ENCODE results near the gene DPEP2NB. TPM values are rescaled to one million over a fixed set of nuclear protein-coding genes. Genes with fewer than 3 reads are reported as not detected.

The DPEP2NB gene
- total RNA-seq, 5 donors from 2014 or later (not counting 1 experiment from before 2014, with no cell fraction given), result not detected

DNA sequence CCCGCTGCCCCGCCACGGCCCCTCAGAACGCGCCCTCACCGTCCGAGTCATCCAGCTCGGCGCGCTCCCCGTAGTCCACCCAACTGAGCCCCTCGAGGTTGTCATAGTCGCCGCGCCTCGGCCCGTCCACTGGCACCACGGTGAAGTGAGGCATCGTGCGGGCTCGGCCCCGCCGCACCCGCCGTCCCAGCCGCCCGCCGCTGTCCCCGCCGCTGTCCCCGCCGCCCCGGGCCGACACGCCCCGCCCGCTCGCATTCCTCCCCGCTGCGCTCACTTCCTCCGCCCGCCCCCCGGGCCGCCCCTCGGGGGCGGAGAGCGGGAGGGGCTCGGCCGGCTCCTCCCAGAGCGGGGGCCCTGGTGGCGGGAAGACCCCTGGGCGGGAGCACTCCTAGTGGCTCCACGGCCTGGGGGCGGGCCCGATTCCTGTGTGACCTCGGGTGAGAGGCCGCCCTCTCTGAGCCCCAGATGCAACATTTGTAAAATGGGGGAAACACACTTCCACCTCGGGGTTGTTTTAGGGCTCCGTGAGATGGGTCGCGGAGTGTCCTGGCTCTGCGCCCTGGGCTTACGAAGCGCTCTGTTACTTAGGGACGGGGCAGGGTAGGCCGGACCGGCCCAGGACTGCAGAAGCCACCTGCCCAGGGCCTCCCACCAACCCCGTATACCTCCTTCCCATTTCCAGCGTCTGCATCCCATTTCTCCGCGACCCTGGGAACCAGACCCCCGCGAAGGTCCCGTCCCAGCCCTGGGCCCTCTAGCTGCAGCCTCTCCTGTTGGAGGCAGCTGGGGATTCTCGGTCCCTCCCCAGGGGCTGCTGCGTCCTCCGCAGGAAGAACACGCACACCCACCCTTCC, 47.1 kb downstream of the DPEP2NB start, which contains the start of gene SLC12A4:
TSS of gene SLC12A4 (minus strand) at position 238 of the 854 bp plus-strand sequence. CDS start at position 154, 84 bp downstream.
- no peaks in the 10 kb centered on the region for H3K27me3 Mint-ChIP-seq
- peaks cover 21 to 36% (median 23%) of the 10 kb centered on the region in 3 donors for H3K4me1 Mint-ChIP-seq
- H3K36me3 Mint-ChIP-seq, result no peaks in the 10 kb centered on the region
- H3K36me3 ChIP-seq (ENCODE audit: control insufficient read depth in 2 of 2, extremely low read depth in 1 of 2, insufficient read depth in 1 of 2, low read length in 1 of 2), result no peaks in the 10 kb centered on the region
- ChIA-PET POLR2A (no interaction called here), CTCF (interaction anchor here in 1 of 2 donors (1.0 kb wide), 1 partner anchor 20 kb away, joined by 3 read pairs; no protein-coding TSS in a partner anchor)
- ATAC-seq (replicated peaks in 1 of 4), result peak; percentile 87 to 93 (median 89)
- peak within 1 kb of the TSS; percentile 85 to 98 (median 94) for H3K4me3 Mint-ChIP-seq
- H3K9me3 Mint-ChIP-seq, result no peaks in the 10 kb centered on the region
- no peaks in the 10 kb centered on the region for H3K9me3 ChIP-seq
- peak within 1 kb of the TSS; percentile 91 to 92 for H3K27ac Mint-ChIP-seq
- H3K27ac ChIP-seq (ENCODE audit: low read length), result peak within 1 kb of the TSS; percentile 40
- peaks cover 10 to 28% of the 10 kb centered on the region in 2 experiments for H3K4me1 ChIP-seq (ENCODE audit: control insufficient read depth in 1 of 2, extremely low read depth in 1 of 2, insufficient read depth in 2 of 2, low read length in 2 of 2)
- H3K4me3 ChIP-seq (ENCODE audit: control insufficient read depth in 1 of 2, extremely low read depth in 1 of 2, low read length in 1 of 2), result peak within 1 kb of the TSS; percentile 58 to 89
- DNase-seq, result peak; percentile 70 to 89 (median 81)
- WGBS (ENCODE audit: insufficient coverage), result 1% methylated on average over 78 of the region's 78 CpGs
- no peaks in the 10 kb centered on the region for H3K27me3 ChIP-seq (replicated peaks in 1 of 2; ENCODE audit: control insufficient read depth in 2 of 2, extremely low read depth in 1 of 2, insufficient read depth in 2 of 2, low read length in 1 of 2)

DNA sequence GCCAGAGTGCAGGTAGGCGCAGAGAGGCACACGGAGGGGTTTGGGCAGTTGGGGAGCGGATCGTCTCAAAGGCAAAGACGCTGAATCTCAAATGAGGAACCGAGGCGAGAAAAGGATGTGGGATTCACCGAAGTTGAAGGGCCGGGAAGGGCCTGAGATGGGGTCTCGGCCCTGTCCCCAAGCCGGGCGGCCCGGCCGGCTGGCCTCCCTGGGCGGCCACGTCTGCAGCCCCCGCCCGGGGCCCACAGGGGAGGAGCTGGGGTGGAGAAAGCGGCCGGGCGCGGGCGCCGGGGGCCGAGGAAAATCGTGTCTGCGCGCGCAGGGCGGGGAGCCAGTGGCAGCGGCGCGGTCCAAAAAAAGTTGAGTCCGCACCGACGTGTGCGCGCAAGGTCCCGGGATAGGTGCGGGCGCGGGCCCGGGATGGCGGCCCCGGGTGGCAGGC, 47.7 kb downstream of the DPEP2NB start:
- ChIA-PET CTCF (no interaction called here), POLR2A (no interaction called here)
- WGBS (ENCODE audit: insufficient coverage), result under 1% methylated on average over 45 of the region's 45 CpGs
- ATAC-seq (replicated peaks in 1 of 4), result peak in 3 of 4 experiments; percentile 20 to 32 (median 31)
- peak overlapping the region; percentile 58 to 73 for H3K4me3 ChIP-seq (ENCODE audit: control insufficient read depth in 1 of 2, extremely low read depth in 1 of 2, low read length in 1 of 2)
- H3K36me3 ChIP-seq (ENCODE audit: control insufficient read depth in 2 of 2, extremely low read depth in 1 of 2, insufficient read depth in 1 of 2, low read length in 1 of 2), result peaks cover 0 to 2% of the 10 kb centered on the region in 2 donors
- peaks cover 10 to 28% of the 10 kb centered on the region in 2 experiments for H3K4me1 ChIP-seq (ENCODE audit: control insufficient read depth in 1 of 2, extremely low read depth in 1 of 2, insufficient read depth in 2 of 2, low read length in 2 of 2)
- H3K27me3 ChIP-seq (replicated peaks in 1 of 2; ENCODE audit: control insufficient read depth in 2 of 2, extremely low read depth in 1 of 2, insufficient read depth in 2 of 2, low read length in 1 of 2), result no peaks in the 10 kb centered on the region
- Mint-ChIP-seq H3K4me3 (peak overlapping the region; percentile 85 to 98 (median 94)), H3K27me3 (no peaks in the 10 kb centered on the region), H3K4me1 (peaks cover 21 to 36% (median 23%) of the 10 kb centered on the region in 3 donors), H3K27ac (peak overlapping the region; percentile 90 to 91), H3K9me3 (no peaks in the 10 kb centered on the region), H3K36me3 (peaks cover 2% of the 10 kb centered on the region)
- H3K9me3 ChIP-seq, result no peaks in the 10 kb centered on the region
- H3K27ac ChIP-seq (ENCODE audit: low read length), result no peak overlapping the region
- DNase-seq, result peak in 8 of 35 experiments; percentile 5 to 50 (median 18)

DNA sequence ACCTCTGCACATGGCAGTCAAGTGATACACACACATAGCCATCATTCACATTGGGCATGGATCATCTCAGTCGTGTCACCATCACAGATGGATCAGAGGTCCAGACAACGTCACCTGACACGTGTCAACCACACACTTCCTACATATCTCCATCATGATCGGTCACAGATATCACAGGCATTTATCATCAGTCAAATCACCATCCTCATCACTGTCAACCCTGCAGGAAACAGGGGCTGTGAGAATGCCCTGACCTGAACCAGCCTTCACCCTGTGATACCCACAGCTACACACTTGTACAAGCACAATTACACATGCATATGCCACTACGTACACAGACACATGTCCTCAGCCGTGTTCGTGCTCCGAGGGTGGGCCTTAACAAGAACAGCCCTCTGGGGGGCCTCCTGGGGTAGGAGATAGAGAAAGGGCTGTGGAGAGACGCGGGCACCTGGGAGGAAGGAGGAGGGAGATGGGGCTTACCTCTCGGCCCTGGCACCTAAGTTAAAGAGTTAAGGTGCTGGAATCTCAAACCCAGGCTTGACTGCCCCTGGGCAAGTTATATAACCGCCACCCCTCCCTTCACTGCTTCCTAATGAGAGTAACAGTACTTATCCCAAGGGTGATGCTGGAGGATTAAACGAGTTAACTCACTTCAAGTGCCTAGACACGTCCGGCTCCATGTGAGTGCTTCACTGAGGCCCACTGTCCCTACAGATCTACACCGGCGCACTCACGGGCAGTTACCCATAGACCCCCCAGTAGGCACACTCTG, 48.3 kb downstream of the DPEP2NB start:
- POLR2A ChIA-PET, result interaction anchor here in 1 of 2 donors (0.7 kb wide), 1 partner anchor 151 kb away, joined by 3 read pairs; no protein-coding TSS in a partner anchor
- Histone ChIP-seq H3K27ac (ENCODE audit: low read length) (no peak overlapping the region), H3K4me1 (ENCODE audit: control insufficient read depth in 1 of 2, extremely low read depth in 1 of 2, insufficient read depth in 2 of 2, low read length in 2 of 2) (peaks cover 10 to 28% of the 10 kb centered on the region in 2 experiments), H3K4me3 (ENCODE audit: control insufficient read depth in 1 of 2, extremely low read depth in 1 of 2, low read length in 1 of 2) (peak overlapping the region; percentile 58 to 73), H3K27me3 (replicated peaks in 1 of 2; ENCODE audit: control insufficient read depth in 2 of 2, extremely low read depth in 1 of 2, insufficient read depth in 2 of 2, low read length in 1 of 2) (no peaks in the 10 kb centered on the region), H3K36me3 (ENCODE audit: control insufficient read depth in 2 of 2, extremely low read depth in 1 of 2, insufficient read depth in 1 of 2, low read length in 1 of 2) (peaks cover 0 to 4% of the 10 kb centered on the region in 2 donors), H3K9me3 (no peaks in the 10 kb centered on the region)
- DNase-seq (peak in 10 of 35 experiments; percentile 3 to 44 (median 20)), ATAC-seq (replicated peaks in 1 of 4) (no peak)
- Mint-ChIP-seq H3K9me3 (no peaks in the 10 kb centered on the region), H3K4me1 (peaks cover 21 to 36% (median 23%) of the 10 kb centered on the region in 3 donors), H3K27ac (peak overlapping the region; percentile 90 to 91), H3K27me3 (no peaks in the 10 kb centered on the region), H3K36me3 (peaks cover 7% of the 10 kb centered on the region), H3K4me3 (peak overlapping the region; percentile 85 to 98 (median 94))
- WGBS (ENCODE audit: insufficient coverage), result 23% methylated on average over 5 of the region's 18 CpGs
- CTCF ChIA-PET, result no interaction called here

DNA sequence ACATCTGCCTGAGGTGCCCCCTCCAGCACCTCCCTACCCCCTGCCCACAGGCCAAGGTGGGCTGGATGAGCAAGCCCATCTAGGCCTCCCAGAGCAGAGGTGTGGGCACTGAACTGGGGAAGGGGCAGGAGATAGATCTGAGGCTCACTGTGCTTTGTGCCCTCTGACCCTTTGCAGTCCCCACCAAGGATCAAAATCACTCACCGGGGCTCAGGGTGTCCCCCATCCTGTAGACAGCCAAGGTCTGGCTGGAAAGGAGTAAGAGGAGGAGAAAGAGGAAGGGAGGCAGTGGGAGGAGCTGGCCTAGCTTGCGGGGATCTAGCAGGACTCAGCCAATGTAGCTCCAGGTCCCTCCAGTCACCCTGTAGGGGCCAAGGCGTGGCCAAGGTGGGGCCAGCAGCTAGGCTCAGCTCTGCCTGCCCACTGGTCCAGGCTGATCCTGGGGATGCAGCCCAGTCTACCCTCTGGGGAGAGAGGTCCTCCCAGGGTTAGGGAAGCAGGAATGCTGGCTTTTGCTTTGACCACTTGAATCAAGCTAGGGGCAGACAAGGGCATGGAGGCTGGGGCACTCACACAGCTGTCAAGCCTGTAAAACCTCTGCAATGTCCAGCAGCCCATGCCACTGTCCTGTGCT, 49.0 kb downstream of the DPEP2NB start:
- Mint-ChIP-seq H3K9me3 (no peaks in the 10 kb centered on the region), H3K4me1 (peaks cover 21 to 36% (median 23%) of the 10 kb centered on the region in 3 donors), H3K27ac (peak overlapping the region in 1 of 2 donors; percentile 91), H3K4me3 (peak overlapping the region; percentile 85 to 98 (median 94)), H3K36me3 (peaks cover 7% of the 10 kb centered on the region), H3K27me3 (no peaks in the 10 kb centered on the region)
- Histone ChIP-seq H3K27ac (ENCODE audit: low read length) (no peak overlapping the region), H3K27me3 (replicated peaks in 1 of 2; ENCODE audit: control insufficient read depth in 2 of 2, extremely low read depth in 1 of 2, insufficient read depth in 2 of 2, low read length in 1 of 2) (no peaks in the 10 kb centered on the region), H3K4me3 (ENCODE audit: control insufficient read depth in 1 of 2, extremely low read depth in 1 of 2, low read length in 1 of 2) (no peak overlapping the region), H3K9me3 (no peaks in the 10 kb centered on the region), H3K4me1 (ENCODE audit: control insufficient read depth in 1 of 2, extremely low read depth in 1 of 2, insufficient read depth in 2 of 2, low read length in 2 of 2) (peaks cover 10 to 28% of the 10 kb centered on the region in 2 experiments), H3K36me3 (ENCODE audit: control insufficient read depth in 2 of 2, extremely low read depth in 1 of 2, insufficient read depth in 1 of 2, low read length in 1 of 2) (peaks cover 0 to 10% of the 10 kb centered on the region in 2 donors)
- ATAC-seq (replicated peaks in 1 of 4) (no peak), DNase-seq (no peak)
- WGBS (ENCODE audit: insufficient coverage), result 88% methylated on average over 1 of the region's 3 CpGs
- CTCF ChIA-PET, result interaction anchor here in 1 of 2 donors (0.5 kb wide), 1 partner anchor 86 kb away, joined by 6 read pairs; no protein-coding TSS in a partner anchor
- POLR2A ChIA-PET, result interaction anchor here in 1 of 2 donors (0.7 kb wide), 1 partner anchor 151 kb away, joined by 3 read pairs; no protein-coding TSS in a partner anchor

DNA sequence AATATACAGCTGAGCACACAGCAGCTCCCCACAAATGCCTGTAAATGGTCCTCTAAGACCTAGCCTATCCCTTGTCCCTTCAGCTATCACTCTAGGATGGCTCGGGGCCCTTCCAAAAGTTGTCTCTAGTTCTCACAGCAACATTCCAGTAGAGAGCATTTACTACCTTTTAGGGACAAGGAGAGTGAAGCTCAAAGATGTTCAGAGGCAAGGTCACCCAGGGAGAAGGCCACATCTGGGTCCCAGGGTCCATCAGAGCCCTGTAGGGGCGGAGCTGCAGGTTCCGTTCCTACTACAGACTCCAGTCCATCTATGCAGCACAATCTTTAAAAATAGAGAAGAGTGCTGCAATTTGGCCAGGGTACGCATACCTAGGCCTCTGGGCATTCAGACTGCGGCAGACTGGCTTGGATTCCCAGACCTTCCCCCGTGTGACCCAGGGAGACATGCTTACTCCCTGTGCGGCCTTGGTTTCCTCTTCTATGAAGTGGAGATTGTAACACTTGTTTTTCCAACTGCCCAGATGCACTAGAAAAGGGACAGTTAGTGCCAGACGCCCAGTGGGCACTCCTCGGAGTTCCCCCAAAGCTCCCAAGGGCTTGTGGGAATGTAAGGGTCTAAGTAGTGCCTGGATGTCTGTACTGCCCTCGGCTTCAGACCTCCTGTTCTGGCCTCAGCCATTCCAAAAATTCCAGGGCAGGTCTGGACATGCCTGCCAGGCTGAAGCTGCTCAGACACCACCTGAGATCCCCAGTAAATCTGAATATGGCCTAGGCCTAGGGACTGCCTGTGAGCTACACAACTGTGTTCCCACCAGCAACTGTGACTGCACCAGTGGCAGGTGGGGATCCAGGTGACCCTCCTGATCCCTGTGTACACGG, 49.8 kb downstream of the DPEP2NB start:
- ATAC-seq (replicated peaks in 1 of 4), result no peak
- no peak overlapping the region for H3K27ac Mint-ChIP-seq

More for the DNA sequence above, 49.8 kb downstream of the DPEP2NB start:
- no peak overlapping the region for H3K27ac ChIP-seq (ENCODE audit: low read length)
- no peak overlapping the region for H3K4me3 ChIP-seq (ENCODE audit: control insufficient read depth in 1 of 2, extremely low read depth in 1 of 2, low read length in 1 of 2)
- DNase-seq, result no peak
- Mint-ChIP-seq H3K9me3 (no peaks in the 10 kb centered on the region), H3K27me3 (no peaks in the 10 kb centered on the region), H3K4me3 (peak overlapping the region in 2 of 3 donors; percentile 85 to 98), H3K4me1 (peaks cover 21 to 36% (median 23%) of the 10 kb centered on the region in 3 donors), H3K36me3 (peaks cover 9% of the 10 kb centered on the region)
- H3K27me3 ChIP-seq (replicated peaks in 1 of 2; ENCODE audit: control insufficient read depth in 2 of 2, extremely low read depth in 1 of 2, insufficient read depth in 2 of 2, low read length in 1 of 2), result no peaks in the 10 kb centered on the region
- peaks cover 10 to 28% of the 10 kb centered on the region in 2 experiments for H3K4me1 ChIP-seq (ENCODE audit: control insufficient read depth in 1 of 2, extremely low read depth in 1 of 2, insufficient read depth in 2 of 2, low read length in 2 of 2)
- ChIA-PET POLR2A (interaction anchor here in 1 of 2 donors (0.6 kb wide), 2 partner anchors 18 to 29 kb away, joined by 3 read pairs; no protein-coding TSS in a partner anchor), CTCF (interaction anchor here (0.5 to 0.6 kb wide), 3 partner anchors 28 to 87 kb away, joined by 4 to 6 read pairs (median 4); no protein-coding TSS in a partner anchor)
- no peaks in the 10 kb centered on the region for H3K9me3 ChIP-seq
- WGBS (ENCODE audit: insufficient coverage), result 98% methylated on average over 10 of the region's 11 CpGs
- peaks cover 0 to 16% of the 10 kb centered on the region in 2 donors for H3K36me3 ChIP-seq (ENCODE audit: control insufficient read depth in 2 of 2, extremely low read depth in 1 of 2, insufficient read depth in 1 of 2, low read length in 1 of 2)

Measured in T-cell (primary cell).